Caki2 (cell line): ENCODE measurements around the gene PNMA8A. TPM values are rescaled to one million over a fixed set of nuclear protein-coding genes. Genes with fewer than 3 reads are reported as not detected.

Experiments used
- total RNA-seq: library from RNA; depleted of rRNA; stranded (reverse); fragments of >200 nt; shearing (Covaris generic); gene quantifications from 2 replicates; pipeline ENCODE4 v1.2.3, GENCODE V29; 2014; ENCODE audit warnings: low replicate concordance; rRNA removed

The PNMA8A gene
- total RNA-seq, 1 experiment from 2014 or later, result 16.4 TPM

Other genes starting within 250 kb of the PNMA8A start
- gene IGFL1, start 241.8 kb downstream of the PNMA8A start, total RNA-seq, result not detected in 2 replicates
- gene HIF3A, start 174.5 kb downstream of the PNMA8A start, total RNA-seq, result not detected in 2 replicates
- 99.2 and 143 TPM in 2 replicates for gene PPP5C, start 124.5 kb downstream of the PNMA8A start, total RNA-seq
- gene CCDC8, start 58.0 kb downstream of the PNMA8A start, total RNA-seq, result 0.12 and 0.51 TPM in 2 replicates
- gene PNMA8C, start 42.6 kb downstream of the PNMA8A start, total RNA-seq, result 0.07 and 0.93 TPM in 2 replicates
- not detected in 2 replicates for gene PNMA8B, start 24.3 kb upstream of the PNMA8A start, total RNA-seq
- gene CALM3, start 129.8 kb upstream of the PNMA8A start, total RNA-seq, result 126 and 145 TPM in 2 replicates
- not detected in 2 replicates for gene PTGIR, start 153.5 kb upstream of the PNMA8A start, total RNA-seq
- gene GNG8, start 164.6 kb upstream of the PNMA8A start, total RNA-seq, result not detected in 2 replicates
- gene DACT3, start 189.6 kb upstream of the PNMA8A start, total RNA-seq, result 0.03 and 1.6 TPM in 2 replicates
- 17.8 and 18.7 TPM in 2 replicates for gene PRKD2, start 245.6 kb upstream of the PNMA8A start, total RNA-seq